Astrocyte (in vitro differentiated cells and primary cell): ENCODE data around the gene PPP1R15B. TPM values are rescaled to one million over a fixed set of nuclear protein-coding genes. Genes with fewer than 3 reads are reported as not detected.

Source experiments
- DNase-seq: peaks from one replicate; pipeline ENCODE4 v3.0.0-alpha.2; 2010; ENCODE audit warnings: low read depth
- FAIRE-seq: peaks from 2 replicates; lab custom pipeline; 2011; peaks lifted over from hg19 to GRCh38; lab: Jason Lieb, UNC
- H2AFZ ChIP-seq: 2 replicates; pipeline ENCODE4 v1.6.0; 2012; ENCODE audit warnings: low read depth, low read length, inconsistent platforms
- H3K27ac ChIP-seq: 2 replicates; pipeline ENCODE4 v1.5.1; 2011; ENCODE audit warnings: low read depth, low read length, inconsistent platforms
- H3K27me3 ChIP-seq: 2 replicates; pipeline ENCODE4 v1.6.0; 2011; ENCODE audit warnings: low read length, inconsistent platforms; ENCODE audit not compliant: insufficient read depth
- H3K36me3 ChIP-seq: 2 replicates; pipeline ENCODE4 v1.5.1; 2011; ENCODE audit warnings: low read length, inconsistent platforms; ENCODE audit not compliant: insufficient read depth
- H3K4me1 ChIP-seq: 2 replicates; pipeline ENCODE4 v1.5.1; 2011; ENCODE audit warnings: low read length, inconsistent platforms; ENCODE audit not compliant: insufficient read depth
- H3K4me2 ChIP-seq: 2 replicates; pipeline ENCODE4 v1.6.0; 2012; ENCODE audit warnings: low read length, inconsistent platforms
- H3K4me3 ChIP-seq: 2 replicates; pipeline ENCODE4 v1.5.1; 2011; ENCODE audit warnings: low read depth, mild to moderate bottlenecking, low read length, inconsistent platforms; ENCODE audit not compliant: insufficient read depth
- H3K79me2 ChIP-seq: 2 replicates; pipeline ENCODE4 v1.6.0; 2012; ENCODE audit warnings: mild to moderate bottlenecking, low read length, inconsistent platforms; ENCODE audit not compliant: insufficient read depth
- H3K9ac ChIP-seq: 2 replicates; pipeline ENCODE4 v1.6.0; 2012; ENCODE audit warnings: mild to moderate bottlenecking, low read length, inconsistent platforms
- H3K9me3 ChIP-seq: 2 replicates; pipeline ENCODE4 v1.5.1; 2012; ENCODE audit warnings: low read depth, mild to moderate bottlenecking, low read length, inconsistent platforms; ENCODE audit not compliant: insufficient read depth
- H4K20me1 ChIP-seq: 2 replicates; pipeline ENCODE4 v1.6.0; 2012; ENCODE audit warnings: low read length, inconsistent platforms; ENCODE audit not compliant: insufficient read depth
- H3K27ac Mint-ChIP-seq: one replicate; pipeline ENCODE4 v1.8.0; 2021; ENCODE audit warnings: mild to moderate bottlenecking, mixed read lengths; ENCODE audit not compliant: unreplicated experiment
- H3K27me3 Mint-ChIP-seq: one replicate; pipeline ENCODE4 v1.8.0; 2021; ENCODE audit warnings: low read depth, mixed read lengths; ENCODE audit not compliant: unreplicated experiment
- H3K36me3 Mint-ChIP-seq: one replicate; pipeline ENCODE4 v1.8.0; 2021; ENCODE audit warnings: low read depth, mixed read lengths; ENCODE audit not compliant: unreplicated experiment
- H3K4me1 Mint-ChIP-seq: one replicate; pipeline ENCODE4 v1.8.0; 2021; ENCODE audit warnings: low read depth, mixed read lengths; ENCODE audit not compliant: unreplicated experiment
- H3K4me3 Mint-ChIP-seq: one replicate; pipeline ENCODE4 v1.8.0; 2021; ENCODE audit warnings: mild to moderate bottlenecking, moderate library complexity, mixed read lengths; ENCODE audit not compliant: unreplicated experiment
- H3K9me3 Mint-ChIP-seq: one replicate; pipeline ENCODE4 v1.8.0; 2021; ENCODE audit warnings: mild to moderate bottlenecking, mixed read lengths; ENCODE audit not compliant: unreplicated experiment
- EZH2 ChIP-seq: IDR thresholded peaks from 2 replicates; pipeline ENCODE4 v1.6.1; 2012; ENCODE audit warnings: mild to moderate bottlenecking, low read length, inconsistent platforms; ENCODE audit not compliant: insufficient read depth
- total RNA-seq: library from RNA; stranded (reverse); gene quantifications from 2 replicates; pipeline ENCODE4 v1.2.1, GENCODE V29; 2021
- TF ChIP-seq, protein P1 (sequence below): IDR thresholded peaks from 2 replicates; pipeline ENCODE4 v1.5.1; 2011; ENCODE audit warnings: low read depth, mild to moderate bottlenecking, inconsistent platforms, low read length, moderate library complexity; ENCODE audit not compliant: insufficient read depth

The PPP1R15B gene
- total RNA-seq, 1 donor from 2014 or later, result 38.8 TPM

- H3K27ac ChIP-seq, result no peak overlapping the region
- TF ChIP-seq, protein P1, sequence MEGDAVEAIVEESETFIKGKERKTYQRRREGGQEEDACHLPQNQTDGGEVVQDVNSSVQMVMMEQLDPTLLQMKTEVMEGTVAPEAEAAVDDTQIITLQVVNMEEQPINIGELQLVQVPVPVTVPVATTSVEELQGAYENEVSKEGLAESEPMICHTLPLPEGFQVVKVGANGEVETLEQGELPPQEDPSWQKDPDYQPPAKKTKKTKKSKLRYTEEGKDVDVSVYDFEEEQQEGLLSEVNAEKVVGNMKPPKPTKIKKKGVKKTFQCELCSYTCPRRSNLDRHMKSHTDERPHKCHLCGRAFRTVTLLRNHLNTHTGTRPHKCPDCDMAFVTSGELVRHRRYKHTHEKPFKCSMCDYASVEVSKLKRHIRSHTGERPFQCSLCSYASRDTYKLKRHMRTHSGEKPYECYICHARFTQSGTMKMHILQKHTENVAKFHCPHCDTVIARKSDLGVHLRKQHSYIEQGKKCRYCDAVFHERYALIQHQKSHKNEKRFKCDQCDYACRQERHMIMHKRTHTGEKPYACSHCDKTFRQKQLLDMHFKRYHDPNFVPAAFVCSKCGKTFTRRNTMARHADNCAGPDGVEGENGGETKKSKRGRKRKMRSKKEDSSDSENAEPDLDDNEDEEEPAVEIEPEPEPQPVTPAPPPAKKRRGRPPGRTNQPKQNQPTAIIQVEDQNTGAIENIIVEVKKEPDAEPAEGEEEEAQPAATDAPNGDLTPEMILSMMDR, result no peak
- TF ChIP-seq EZH2, result no peak
- H3K27me3 Mint-ChIP-seq, result peaks cover 32% of the 10 kb centered on the region
Observed at GRCh38 chr1:204360314-204360713, 51.3 kb downstream of the PPP1R15B start.

DNA sequence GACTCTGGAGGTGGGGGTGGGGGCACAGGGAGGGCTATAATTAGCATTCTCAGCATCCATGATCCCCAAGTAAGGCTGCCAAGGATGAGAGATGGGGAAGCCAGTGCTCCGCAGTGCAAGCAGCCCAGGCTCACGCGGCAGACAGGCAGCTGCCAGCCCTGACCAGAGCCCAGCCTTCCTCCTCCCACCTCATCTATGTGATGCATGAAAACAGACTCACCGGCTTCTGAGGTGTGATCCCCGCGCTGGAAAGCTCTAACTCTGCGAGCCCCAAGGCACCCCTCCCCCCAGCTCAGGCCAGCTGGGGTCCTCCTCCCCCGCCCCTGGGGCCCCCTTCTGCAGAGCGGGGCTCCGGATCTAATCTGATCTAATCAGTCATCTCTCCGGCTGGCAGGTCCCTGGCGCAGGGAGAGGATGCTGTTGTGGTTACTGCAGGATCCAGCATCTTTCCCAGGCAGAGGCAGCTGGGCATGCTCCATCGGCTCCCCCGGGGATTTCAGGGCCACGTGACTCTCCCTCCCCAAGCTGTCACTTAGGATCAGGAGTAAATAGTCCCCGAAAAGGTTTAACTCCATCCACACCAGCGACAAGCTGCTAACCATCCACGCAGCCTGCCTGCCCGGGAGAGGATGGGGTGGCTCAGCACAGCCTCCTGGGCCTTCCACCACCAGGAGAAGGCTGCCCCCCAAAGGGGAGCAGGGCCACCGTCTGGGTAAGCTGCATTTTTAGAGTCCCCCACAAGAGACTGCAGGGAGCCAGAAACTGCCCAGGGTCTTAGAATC is 52.0 kb downstream of the PPP1R15B start, which contains the start of gene PLEKHA6:
PLEKHA6 (minus strand) TSS at position 456 of the 782 bp plus-strand sequence. CDS start 86,202 bp downstream, outside the sequence.
- no peak for FAIRE-seq
- H2AFZ ChIP-seq, result peak within 1 kb of the TSS; percentile 39
- H3K4me1 Mint-ChIP-seq, result peaks cover 8% of the 10 kb centered on the region
- peak within 1 kb of the TSS; percentile 18 for H3K27ac Mint-ChIP-seq
- H3K79me2 ChIP-seq, result no peaks in the 10 kb centered on the region
- H3K9ac ChIP-seq, result no peak within 1 kb of the TSS
- no peak within 1 kb of the TSS for H3K27ac ChIP-seq
- H3K9me3 Mint-ChIP-seq, result no peaks in the 10 kb centered on the region
- no peaks in the 10 kb centered on the region for H3K9me3 ChIP-seq
- peaks cover 17% of the 10 kb centered on the region for H3K4me1 ChIP-seq
- no peaks in the 10 kb centered on the region for H3K36me3 ChIP-seq
- H3K4me2 ChIP-seq, result peak within 1 kb of the TSS; percentile 59
- no peaks in the 10 kb centered on the region for H3K36me3 Mint-ChIP-seq
- TF ChIP-seq, protein P1, result peak; percentile 7
- TF ChIP-seq EZH2, result no peak
- H3K4me3 ChIP-seq, result no peak within 1 kb of the TSS
- H3K4me3 Mint-ChIP-seq, result no peak within 1 kb of the TSS
- DNase-seq, result peak; percentile 16
- H4K20me1 ChIP-seq, result no peaks in the 10 kb centered on the region
- H3K27me3 ChIP-seq, result peaks cover 22% of the 10 kb centered on the region
- H3K27me3 Mint-ChIP-seq, result peaks cover 25% of the 10 kb centered on the region

More at GRCh38 chr1:204360314-204360713, 51.3 kb downstream of the PPP1R15B start:
- no peak for DNase-seq
- Histone ChIP-seq H3K79me2 (no peaks in the 10 kb centered on the region), H3K9me3 (no peaks in the 10 kb centered on the region), H3K9ac (no peak overlapping the region), H3K4me2 (no peak overlapping the region), H2AFZ (peak overlapping the region; percentile 39), H3K4me3 (no peak overlapping the region), H4K20me1 (no peaks in the 10 kb centered on the region), H3K4me1 (peaks cover 17% of the 10 kb centered on the region), H3K27me3 (peaks cover 25% of the 10 kb centered on the region), H3K36me3 (no peaks in the 10 kb centered on the region)
- Mint-ChIP-seq H3K4me3 (no peak overlapping the region), H3K27ac (no peak overlapping the region), H3K36me3 (no peaks in the 10 kb centered on the region), H3K4me1 (peaks cover 8% of the 10 kb centered on the region), H3K9me3 (no peaks in the 10 kb centered on the region)
- FAIRE-seq, result no peak

DNA sequence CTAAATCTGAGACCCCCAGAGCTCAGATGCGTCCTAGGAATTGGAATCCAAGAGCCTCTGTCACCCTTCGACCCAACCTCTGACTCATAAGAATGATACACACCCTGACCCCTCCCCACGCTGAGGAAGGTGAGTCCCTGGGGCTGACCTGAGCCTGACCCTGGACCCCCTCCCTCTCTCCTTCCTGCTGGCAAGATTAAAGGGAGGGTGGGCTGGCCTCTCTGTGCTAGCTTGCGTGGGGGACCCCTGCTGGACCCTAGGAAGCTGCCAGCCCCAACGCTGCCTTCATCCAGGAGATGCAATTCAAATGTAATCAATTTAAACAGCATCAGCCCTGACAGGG is 52.5 kb downstream of the PPP1R15B start:
- Histone ChIP-seq H3K27ac (no peak overlapping the region), H2AFZ (no peak overlapping the region)

More for the DNA sequence above, 52.5 kb downstream of the PPP1R15B start:
- Histone ChIP-seq H3K36me3 (no peaks in the 10 kb centered on the region), H3K27me3 (peaks cover 18% of the 10 kb centered on the region), H4K20me1 (no peaks in the 10 kb centered on the region), H3K4me1 (peaks cover 17% of the 10 kb centered on the region), H3K4me2 (peak overlapping the region; percentile 59), H3K4me3 (no peak overlapping the region), H3K79me2 (no peaks in the 10 kb centered on the region), H3K9me3 (no peaks in the 10 kb centered on the region), H3K9ac (no peak overlapping the region)
- DNase-seq (no peak), FAIRE-seq (no peak)
- no peak for TF ChIP-seq EZH2
- TF ChIP-seq, protein P1, result no peak
- Mint-ChIP-seq H3K4me1 (peaks cover 8% of the 10 kb centered on the region), H3K9me3 (no peaks in the 10 kb centered on the region), H3K36me3 (no peaks in the 10 kb centered on the region), H3K4me3 (no peak overlapping the region), H3K27me3 (peaks cover 28% of the 10 kb centered on the region), H3K27ac (no peak overlapping the region)
